PC-3 (cell line): ENCODE data around the gene SLCO3A1. TPM values are rescaled to one million over a fixed set of nuclear protein-coding genes. Genes with fewer than 3 reads are reported as not detected.
A peak's percentile ranks its signal among the peaks of the same experiment; 100 is the strongest.

Source experiments
- ATAC-seq: fragments of 200-7000 bp; cut with Tn5 transposase; 2 replicates; pipeline ENCODE4 v1.9.1; 2020; ENCODE audit warnings: mild to moderate bottlenecking, moderate library complexity
- BruUV-seq: library from RNA; stranded (reverse); fragments of 400-500 nt; replicated peaks from 2 replicates; lab custom pipeline; 2021; lab: Mats Ljungman, UMichigan
- CTCF ChIA-PET: fragments of 300-600 bp; sonication (Branson Sonifier 250); formaldehyde crosslinking; loops from one replicate; lab custom pipeline; 2022; ENCODE audit warnings: antibody characterized with exemption; lab: Charles Lee
- POLR2A ChIA-PET: fragments of 300-600 bp; sonication (Branson Sonifier 250); formaldehyde crosslinking; loops from one replicate; lab custom pipeline; 2022; ENCODE audit warnings: antibody characterized with exemption; ENCODE audit not compliant: unreplicated experiment; lab: Charles Lee
- DNase-seq: peaks from one replicate; pipeline ENCODE4 v3.0.0-alpha.2; 2015
- H2AFZ ChIP-seq: fragments of 300-600 bp; sonication (generic); 2 replicates; pipeline ENCODE4 v1.6.0; 2016; ENCODE audit warnings: antibody characterized with exemption, low read length
- H3F3A ChIP-seq: fragments of 300-600 bp; sonication (generic); one replicate; pipeline ENCODE4 v1.6.0; 2017; ENCODE audit warnings: antibody characterized with exemption, low read length, control low read depth, mild to moderate bottlenecking; ENCODE audit not compliant: unreplicated experiment
- H3K27ac ChIP-seq: fragments of 300-600 bp; sonication (generic); 2 replicates; pipeline ENCODE4 v1.5.1; 2016; ENCODE audit warnings: mild to moderate bottlenecking, low read length
- H3K27me3 ChIP-seq: fragments of 300-600 bp; sonication (generic); 2 replicates; pipeline ENCODE4 v1.6.1; 2016; ENCODE audit warnings: low read length, mixed read lengths
- H3K36me3 ChIP-seq: fragments of 300-600 bp; sonication (generic); 2 replicates; pipeline ENCODE4 v1.6.1; 2016; ENCODE audit warnings: low read depth, mixed run types, low read length, mixed read lengths
- H3K4me1 ChIP-seq: fragments of 300-600 bp; sonication (generic); 2 replicates; pipeline ENCODE4 v1.5.1; 2016; ENCODE audit warnings: low read length; ENCODE audit not compliant: insufficient read depth
- H3K4me2 ChIP-seq: fragments of 300-600 bp; sonication (generic); 2 replicates; pipeline ENCODE4 v1.6.0; 2016; ENCODE audit warnings: low read length
- H3K4me3 ChIP-seq: fragments of 300-600 bp; sonication (generic); 2 replicates; pipeline ENCODE4 v1.5.1; 2016; ENCODE audit warnings: mild to moderate bottlenecking, low read length, mixed read lengths
- H3K79me2 ChIP-seq: fragments of 300-600 bp; sonication (generic); 2 replicates; pipeline ENCODE4 v1.6.1; 2017; ENCODE audit warnings: low read length, mixed read lengths
- H3K9ac ChIP-seq: fragments of 300-600 bp; sonication (generic); 2 replicates; pipeline ENCODE4 v1.6.0; 2016; ENCODE audit warnings: mild to moderate bottlenecking, low read length
- H3K9me2 ChIP-seq: fragments of 300-600 bp; sonication (generic); replicated peaks from 2 replicates; pipeline ENCODE4 v1.6.1; 2016; ENCODE audit warnings: mixed run types, low read length, mixed read lengths
- H3K9me3 ChIP-seq: fragments of 300-600 bp; sonication (generic); 2 replicates; pipeline ENCODE4 v1.6.1; 2016; ENCODE audit warnings: low read length, mixed read lengths
- H4K20me1 ChIP-seq: fragments of 300-600 bp; sonication (generic); 2 replicates; pipeline ENCODE4 v1.6.1; 2016; ENCODE audit warnings: low read length, mixed read lengths
- CTCF ChIP-seq: fragments of 300-600 bp; sonication (generic); conservative IDR thresholded peaks from 2 replicates; pipeline ENCODE4 v1.5.1; 2017; ENCODE audit warnings: antibody characterized with exemption, low read depth, mild to moderate bottlenecking, low read length
- EZH2 ChIP-seq: fragments of 300-600 bp; sonication (generic); IDR thresholded peaks from one replicate; pipeline ENCODE4 v1.6.1; 2017; ENCODE audit warnings: antibody characterized with exemption, mild to moderate bottlenecking, low read length; ENCODE audit not compliant: unreplicated experiment
- EZH2phosphoT487 ChIP-seq: fragments of 300-600 bp; sonication (generic); IDR thresholded peaks from 2 replicates; pipeline ENCODE4 v1.6.1; 2018; ENCODE audit warnings: mild to moderate bottlenecking, antibody characterized with exemption, low read length, borderline replicate concordance
- intact Hi-C: fragments of 100-400 bp; cut with micrococcal nuclease; formaldehyde crosslinking; loops from 2 replicates; pipeline ENCODE4 v1.9.0; 2023
- total RNA-seq: library from RNA; depleted of rRNA; stranded (reverse); fragments of >200 nt; gene quantifications from 2 replicates; pipeline ENCODE4 v1.2.3, GENCODE V29; 2014

SLCO3A1 gene
- total RNA-seq, 1 experiment from 2014 or later = 0.07 TPM

- BruUV-seq = no TSS peak
- no peaks in the 10 kb centered on the region for H3K79me2 ChIP-seq
- ChIA-PET POLR2A (interaction anchor here (0.6 kb wide), 1 partner anchor 12 kb away, joined by 3 read pairs; no protein-coding TSS in a partner anchor), CTCF (no interaction called here)
- intact Hi-C loops = no loop called here
- peak overlapping the region; percentile 64 for H3K4me2 ChIP-seq
- peak overlapping the region; percentile 65 for H2AFZ ChIP-seq
- peaks cover 30% of the 10 kb centered on the region for H3K4me1 ChIP-seq
- H3K9me3 ChIP-seq = no peaks in the 10 kb centered on the region
- no peaks in the 10 kb centered on the region for H3F3A ChIP-seq
- peak overlapping the region; percentile 65 for H3K27ac ChIP-seq
- no peaks in the 10 kb centered on the region for H3K9me2 ChIP-seq
- no peaks in the 10 kb centered on the region for H4K20me1 ChIP-seq
- DNase-seq (no peak), ATAC-seq (no peak)
- no peak overlapping the region; the same call in 1 of the 2 replicates for H3K9ac ChIP-seq
- no peaks in the 10 kb centered on the region for H3K36me3 ChIP-seq
- TF ChIP-seq EZH2phosphoT487 (no peak), CTCF (no peak), EZH2 (no peak)
- no peak overlapping the region for H3K4me3 ChIP-seq
- no peaks in the 10 kb centered on the region for H3K27me3 ChIP-seq
Measured at GRCh38 chr15:91866971-91867372, 13.5 kb downstream of the SLCO3A1 start.

GRCh38 chr15:91867581-91868026 lies 14.1 kb downstream of the SLCO3A1 start:
- H3K4me2 ChIP-seq = peak overlapping the region; percentile 72
- H3K9me3 ChIP-seq = no peaks in the 10 kb centered on the region
- peak overlapping the region; percentile 65; the same call in 1 of the 2 replicates for H2AFZ ChIP-seq
- H3K79me2 ChIP-seq = no peaks in the 10 kb centered on the region
- POLR2A ChIA-PET = interaction anchor here (0.6 kb wide), 1 partner anchor 11 kb away, joined by 3 read pairs; no protein-coding TSS in a partner anchor
- DNase-seq (peak; percentile 91), ATAC-seq (peak; percentile 96)
- no peak overlapping the region for H3K4me3 ChIP-seq
- BruUV-seq = no TSS peak
- H3K27ac ChIP-seq = peak overlapping the region; percentile 65
- no peaks in the 10 kb centered on the region for H3K27me3 ChIP-seq
- H3K9ac ChIP-seq = no peak overlapping the region
- CTCF ChIA-PET = interaction anchor here (0.6 kb wide), 2 partner anchors 72 to 330 kb away, joined by 3 to 5 read pairs; no protein-coding TSS in a partner anchor
- no peaks in the 10 kb centered on the region for H4K20me1 ChIP-seq
- no peaks in the 10 kb centered on the region for H3K36me3 ChIP-seq
- no peaks in the 10 kb centered on the region for H3K9me2 ChIP-seq
- intact Hi-C loops = no loop called here
- no peaks in the 10 kb centered on the region for H3F3A ChIP-seq
- TF ChIP-seq EZH2 = no peak
- TF ChIP-seq CTCF = no peak
- H3K4me1 ChIP-seq = peaks cover 30% of the 10 kb centered on the region

GRCh38 chr15:91870876-91871537 lies 17.5 kb downstream of the SLCO3A1 start:
- no peak for ATAC-seq
- no peak overlapping the region for H2AFZ ChIP-seq
- H4K20me1 ChIP-seq = no peaks in the 10 kb centered on the region
- H3F3A ChIP-seq = no peaks in the 10 kb centered on the region
- no peaks in the 10 kb centered on the region for H3K9me3 ChIP-seq
- no peak overlapping the region for H3K4me3 ChIP-seq
- no peak overlapping the region for H3K4me2 ChIP-seq
- no peak for DNase-seq
- H3K36me3 ChIP-seq = no peaks in the 10 kb centered on the region
- intact Hi-C loops = no loop called here
- no peaks in the 10 kb centered on the region for H3K9me2 ChIP-seq
- no TSS peak for BruUV-seq
- TF ChIP-seq CTCF (no peak), EZH2 (no peak), EZH2phosphoT487 (no peak)
- ChIA-PET CTCF (no interaction called here), POLR2A (no interaction called here)
- no peaks in the 10 kb centered on the region for H3K79me2 ChIP-seq
- H3K4me1 ChIP-seq = peaks cover 24% of the 10 kb centered on the region
- H3K27ac ChIP-seq = no peak overlapping the region
- H3K9ac ChIP-seq = no peak overlapping the region
- no peaks in the 10 kb centered on the region for H3K27me3 ChIP-seq
